Trophoblast cell (in vitro differentiated cells and primary cell): ENCODE measurements around the gene TGM5.

Experiments
- DNase-seq, 2 donors: peaks; one replicate each; pipeline ENCODE4 v3.0.0-alpha.2; 2016
- H2AFZ ChIP-seq: 2 replicates; pipeline ENCODE4 v1.6.1; 2013; ENCODE audit warnings: low read length, moderate library complexity, mild to moderate bottlenecking; ENCODE audit not compliant: insufficient read depth, poor library complexity
- H2AK5ac ChIP-seq: 2 replicates; pipeline ENCODE4 v1.6.1; 2013; ENCODE audit warnings: mild to moderate bottlenecking, low read length
- H2BK120ac ChIP-seq: 2 replicates; pipeline ENCODE4 v1.6.1; 2013; ENCODE audit warnings: low read length, mild to moderate bottlenecking, moderate library complexity; ENCODE audit not compliant: insufficient read depth, poor library complexity
- H2BK12ac ChIP-seq: 2 replicates; pipeline ENCODE4 v1.6.1; 2013; ENCODE audit warnings: mild to moderate bottlenecking, low read length, moderate library complexity
- H2BK5ac ChIP-seq: 2 replicates; pipeline ENCODE4 v1.6.1; 2013; ENCODE audit warnings: low read length, low read depth, moderate library complexity, mild to moderate bottlenecking; ENCODE audit not compliant: poor library complexity
- H3K14ac ChIP-seq: 2 replicates; pipeline ENCODE4 v1.6.1; 2013; ENCODE audit warnings: mild to moderate bottlenecking, low read length
- H3K18ac ChIP-seq: 2 replicates; pipeline ENCODE4 v1.6.1; 2013; ENCODE audit warnings: mild to moderate bottlenecking, low read length
- H3K23ac ChIP-seq: 2 replicates; pipeline ENCODE4 v1.6.1; 2013; ENCODE audit warnings: low read length
- H3K27ac ChIP-seq: 2 replicates; pipeline ENCODE4 v1.5.1; 2013; ENCODE audit warnings: low read depth, mild to moderate bottlenecking, inconsistent platforms, low read length, moderate library complexity
- H3K27me3 ChIP-seq: 2 replicates; pipeline ENCODE4 v1.6.1; 2013; ENCODE audit warnings: inconsistent platforms, mild to moderate bottlenecking, low read length, moderate library complexity; ENCODE audit not compliant: insufficient read depth
- H3K36me3 ChIP-seq, 2 experiments: 1 replicate in 1 of 2; 2 replicates in 1 of 2; pipeline ENCODE4 v1.6.1; 2013; ENCODE audit warnings: low read length in 2 of 2, mild to moderate bottlenecking in 2 of 2, moderate library complexity in 1 of 2; ENCODE audit not compliant: insufficient read depth in 2 of 2, control insufficient read depth in 1 of 2
- H3K4ac ChIP-seq: 2 replicates; pipeline ENCODE4 v1.6.1; 2013; ENCODE audit warnings: low read depth, mild to moderate bottlenecking, low read length, moderate library complexity
- H3K4me1 ChIP-seq, 2 experiments: 1 replicate in 1 of 2; 2 replicates in 1 of 2; pipeline ENCODE4 v1.6.1; 2013; ENCODE audit warnings: low read length in 2 of 2, mild to moderate bottlenecking in 2 of 2, moderate library complexity in 1 of 2; ENCODE audit not compliant: insufficient read depth in 2 of 2, control insufficient read depth in 1 of 2
- H3K4me2 ChIP-seq: 2 replicates; pipeline ENCODE4 v1.6.1; 2013; ENCODE audit warnings: inconsistent platforms, mild to moderate bottlenecking, low read length, moderate library complexity
- H3K4me3 ChIP-seq: 2 replicates; pipeline ENCODE4 v1.5.1; 2013; ENCODE audit warnings: mild to moderate bottlenecking, low read depth, low read length, inconsistent platforms
- H3K79me1 ChIP-seq: one replicate; pipeline ENCODE4 v1.6.1; 2013; ENCODE audit warnings: low read length
- H3K79me2 ChIP-seq: 2 replicates; pipeline ENCODE4 v1.6.1; 2013; ENCODE audit warnings: low read length, mild to moderate bottlenecking; ENCODE audit not compliant: control insufficient read depth, insufficient read depth, poor library complexity
- H3K9ac ChIP-seq: 2 replicates; pipeline ENCODE4 v1.6.1; 2013; ENCODE audit warnings: mild to moderate bottlenecking, low read length
- H3K9me3 ChIP-seq: 2 replicates; pipeline ENCODE4 v1.6.1; 2013; ENCODE audit warnings: low read depth, mild to moderate bottlenecking, control low read depth, inconsistent platforms, low read length; ENCODE audit not compliant: insufficient read depth
- H4K12ac ChIP-seq: 2 replicates; pipeline ENCODE4 v1.6.1; 2013; ENCODE audit warnings: low read depth, mild to moderate bottlenecking, low read length, moderate library complexity
- H4K8ac ChIP-seq: 2 replicates; pipeline ENCODE4 v1.6.1; 2013; ENCODE audit warnings: low read depth, mild to moderate bottlenecking, low read length, moderate library complexity
- H4K91ac ChIP-seq: one replicate; pipeline ENCODE4 v1.6.1; 2013; ENCODE audit warnings: low read depth, mild to moderate bottlenecking, low read length, moderate library complexity
- WGBS: extraction: QIAGEN DNeasy Blood & Tissue Kit; methylation state at CpG from one replicate; pipeline ENCODE4 v1.1.7; 2013; ENCODE audit warnings: missing lambda C conversion rate; ENCODE audit not compliant: insufficient read length, insufficient coverage; ENCODE audit errors: extremely low coverage; 5-methylcytosine and 5-hydroxymethylcytosine counted together

TGM5 gene

GRCh38 chr15:43190178-43190577 lies 76.5 kb downstream of the TGM5 start:
- WGBS: no CpG with 5 or more reads among the region's 1 CpG
- H3K27ac ChIP-seq: no peak overlapping the region
- H4K12ac ChIP-seq: no peak overlapping the region

DNA sequence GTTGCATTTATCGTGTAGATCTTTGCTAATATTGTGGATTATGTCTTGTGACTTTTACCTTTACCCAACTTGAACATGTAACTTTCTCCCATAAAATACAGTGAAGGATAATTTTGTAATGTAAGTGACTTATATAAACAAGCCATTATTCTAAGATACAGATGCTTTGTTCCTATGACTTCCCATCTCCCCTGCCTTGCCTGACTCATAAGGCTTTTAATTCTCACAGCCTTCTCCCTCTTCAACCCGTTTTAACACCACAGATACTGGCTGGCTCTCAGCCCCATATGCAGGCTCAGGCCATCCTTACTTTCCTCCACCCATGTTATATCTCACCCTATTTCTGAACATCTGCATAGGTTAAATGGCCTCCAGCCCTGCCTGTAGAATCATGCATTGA lies 77.4 kb downstream of the TGM5 start:
- Histone ChIP-seq H3K79me2 (peaks cover 4% of the 10 kb centered on the region), H3K27ac (no peak overlapping the region), H3K4me1 (peaks cover 0 to 5% of the 10 kb centered on the region in 2 experiments), H4K91ac (no peak overlapping the region), H3K23ac (no peak overlapping the region), H2BK12ac (no peak overlapping the region), H2AK5ac (no peak overlapping the region), H3K4me2 (no peak overlapping the region), H3K36me3 (peaks cover 11 to 18% of the 10 kb centered on the region in 2 experiments), H3K4ac (no peak overlapping the region), H3K9ac (no peak overlapping the region), H2BK120ac (no peak overlapping the region), H3K9me3 (no peaks in the 10 kb centered on the region), H4K12ac (no peak overlapping the region), H4K8ac (no peak overlapping the region), H3K14ac (no peak overlapping the region), H3K79me1 (peaks cover 4% of the 10 kb centered on the region), H3K18ac (no peak overlapping the region), H3K27me3 (no peaks in the 10 kb centered on the region), H3K4me3 (no peak overlapping the region), H2AFZ (no peak overlapping the region), H2BK5ac (no peak overlapping the region)
- DNase-seq: no peak
- WGBS: no CpG with 5 or more reads among the region's 2 CpGs

More at GRCh38 chr15:43190178-43190577, 76.5 kb downstream of the TGM5 start:
- no peak overlapping the region for H3K14ac ChIP-seq
- no peak overlapping the region for H2BK5ac ChIP-seq
- H3K36me3 ChIP-seq: peaks cover 8 to 17% of the 10 kb centered on the region in 2 experiments
- no peak overlapping the region for H2BK120ac ChIP-seq
- no peaks in the 10 kb centered on the region for H3K9me3 ChIP-seq
- no peak overlapping the region for H4K91ac ChIP-seq
- DNase-seq: no peak
- H3K4me3 ChIP-seq: no peak overlapping the region
- no peak overlapping the region for H3K4me2 ChIP-seq
- H2AK5ac ChIP-seq: no peak overlapping the region
- H4K8ac ChIP-seq: no peak overlapping the region
- H2BK12ac ChIP-seq: no peak overlapping the region
- H3K18ac ChIP-seq: no peak overlapping the region
- no peak overlapping the region for H2AFZ ChIP-seq
- H3K27me3 ChIP-seq: no peaks in the 10 kb centered on the region
- H3K23ac ChIP-seq: no peak overlapping the region
- H3K4me1 ChIP-seq: peaks cover 0 to 5% of the 10 kb centered on the region in 2 experiments
- H3K79me2 ChIP-seq: peaks cover 4% of the 10 kb centered on the region
- peaks cover 4% of the 10 kb centered on the region for H3K79me1 ChIP-seq
- H3K4ac ChIP-seq: no peak overlapping the region
- H3K9ac ChIP-seq: no peak overlapping the region

- Histone ChIP-seq H3K36me3 (peaks cover 10 to 19% of the 10 kb centered on the region in 2 experiments), H4K91ac (no peak overlapping the region), H2BK5ac (no peak overlapping the region), H3K9ac (no peak overlapping the region), H3K18ac (no peak overlapping the region), H2BK12ac (no peak overlapping the region), H3K79me1 (peaks cover 4% of the 10 kb centered on the region), H4K12ac (no peak overlapping the region), H4K8ac (no peak overlapping the region), H3K27me3 (no peaks in the 10 kb centered on the region), H3K4me1 (peaks cover 0 to 5% of the 10 kb centered on the region in 2 experiments), H3K23ac (no peak overlapping the region), H3K27ac (no peak overlapping the region), H2AK5ac (no peak overlapping the region), H2BK120ac (no peak overlapping the region), H3K14ac (no peak overlapping the region), H3K9me3 (no peaks in the 10 kb centered on the region), H3K4ac (no peak overlapping the region), H3K4me2 (no peak overlapping the region), H3K4me3 (no peak overlapping the region), H2AFZ (no peak overlapping the region), H3K79me2 (peaks cover 4% of the 10 kb centered on the region)
- WGBS: no CpG with 5 or more reads among the region's 2 CpGs
- DNase-seq: peak in 1 of 2 donors; percentile 70
Measured at GRCh38 chr15:43187544-43188155, 79.1 kb downstream of the TGM5 start.

DNA sequence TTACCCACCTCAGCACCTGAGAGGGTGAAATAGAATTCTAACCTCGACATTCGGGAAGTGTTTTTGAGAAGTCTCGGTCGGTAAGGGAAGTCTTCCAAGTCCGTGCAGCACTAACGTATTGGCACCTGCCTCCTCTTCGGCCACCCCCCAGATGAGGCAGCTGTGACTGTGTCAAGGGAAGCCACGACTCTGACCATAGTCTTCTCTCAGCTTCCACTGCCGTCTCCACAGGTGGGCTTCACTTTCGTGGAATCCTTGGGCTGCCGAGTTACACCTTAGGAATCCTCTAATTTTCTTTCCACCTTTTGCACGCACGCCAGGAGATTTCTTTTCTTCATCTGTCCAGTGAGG lies 80.8 kb downstream of the TGM5 start:
- Histone ChIP-seq H3K79me2 (peaks cover 4% of the 10 kb centered on the region), H3K23ac (no peak overlapping the region), H2AFZ (peak overlapping the region; percentile 77), H4K91ac (peak overlapping the region; percentile 7), H3K9me3 (no peaks in the 10 kb centered on the region), H4K12ac (peak overlapping the region; percentile 31), H3K9ac (peak overlapping the region; percentile 15), H4K8ac (peak overlapping the region; percentile 59), H2BK12ac (no peak overlapping the region), H3K4me1 (peaks cover 0 to 5% of the 10 kb centered on the region in 2 experiments), H3K4me2 (peak overlapping the region; percentile 95), H3K36me3 (peaks cover 13 to 14% of the 10 kb centered on the region in 2 experiments), H3K27ac (no peak overlapping the region), H2BK5ac (no peak overlapping the region), H3K14ac (no peak overlapping the region), H3K4me3 (peak overlapping the region; percentile 91), H3K4ac (no peak overlapping the region), H3K79me1 (peaks cover 4% of the 10 kb centered on the region), H2BK120ac (no peak overlapping the region), H3K27me3 (no peaks in the 10 kb centered on the region), H2AK5ac (no peak overlapping the region), H3K18ac (peak overlapping the region; percentile 67)
- no peak for DNase-seq
- no CpG with 5 or more reads among the region's 13 CpGs for WGBS
